D721Med (cell line): ENCODE measurements around the gene CENPF.

Experiments
- DNase-seq: peaks from one replicate; pipeline ENCODE4 v3.0.0; 2011; ENCODE audit warnings: low spot score; ENCODE audit not compliant: insufficient read length
- FAIRE-seq: peaks from 2 replicates; lab custom pipeline; 2011; peaks lifted over from hg19 to GRCh38; lab: Jason Lieb, UNC
- TF ChIP-seq, protein P1 (sequence below): IDR thresholded peaks from 2 replicates; pipeline ENCODE4 v1.5.1; 2012; ENCODE audit warnings: mild to moderate bottlenecking, control low read depth; ENCODE audit not compliant: insufficient read depth; ENCODE audit errors: missing control alignments

The CENPF gene

DNA sequence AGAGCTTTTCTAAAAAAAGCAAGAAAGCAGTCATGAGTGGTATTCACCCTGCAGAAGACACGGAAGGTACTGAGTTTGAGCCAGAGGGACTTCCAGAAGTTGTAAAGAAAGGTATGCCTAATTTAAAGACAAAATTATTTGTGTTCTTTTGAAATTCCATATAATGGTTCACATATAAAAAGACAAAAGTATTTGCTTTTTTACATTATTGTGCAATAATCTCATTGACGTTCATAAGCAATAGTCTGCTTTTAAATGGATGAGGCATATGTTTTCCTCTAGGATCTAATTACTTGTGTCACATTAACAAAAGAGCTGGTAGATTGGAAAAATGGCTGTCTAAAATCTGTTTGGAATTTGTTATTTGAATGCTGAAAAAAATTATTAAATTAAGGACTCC is 54.3 kb downstream of the CENPF start:
- DNase-seq, result no peak
- TF ChIP-seq, protein P1, sequence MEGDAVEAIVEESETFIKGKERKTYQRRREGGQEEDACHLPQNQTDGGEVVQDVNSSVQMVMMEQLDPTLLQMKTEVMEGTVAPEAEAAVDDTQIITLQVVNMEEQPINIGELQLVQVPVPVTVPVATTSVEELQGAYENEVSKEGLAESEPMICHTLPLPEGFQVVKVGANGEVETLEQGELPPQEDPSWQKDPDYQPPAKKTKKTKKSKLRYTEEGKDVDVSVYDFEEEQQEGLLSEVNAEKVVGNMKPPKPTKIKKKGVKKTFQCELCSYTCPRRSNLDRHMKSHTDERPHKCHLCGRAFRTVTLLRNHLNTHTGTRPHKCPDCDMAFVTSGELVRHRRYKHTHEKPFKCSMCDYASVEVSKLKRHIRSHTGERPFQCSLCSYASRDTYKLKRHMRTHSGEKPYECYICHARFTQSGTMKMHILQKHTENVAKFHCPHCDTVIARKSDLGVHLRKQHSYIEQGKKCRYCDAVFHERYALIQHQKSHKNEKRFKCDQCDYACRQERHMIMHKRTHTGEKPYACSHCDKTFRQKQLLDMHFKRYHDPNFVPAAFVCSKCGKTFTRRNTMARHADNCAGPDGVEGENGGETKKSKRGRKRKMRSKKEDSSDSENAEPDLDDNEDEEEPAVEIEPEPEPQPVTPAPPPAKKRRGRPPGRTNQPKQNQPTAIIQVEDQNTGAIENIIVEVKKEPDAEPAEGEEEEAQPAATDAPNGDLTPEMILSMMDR, result no peak
- FAIRE-seq, result no peak

DNA sequence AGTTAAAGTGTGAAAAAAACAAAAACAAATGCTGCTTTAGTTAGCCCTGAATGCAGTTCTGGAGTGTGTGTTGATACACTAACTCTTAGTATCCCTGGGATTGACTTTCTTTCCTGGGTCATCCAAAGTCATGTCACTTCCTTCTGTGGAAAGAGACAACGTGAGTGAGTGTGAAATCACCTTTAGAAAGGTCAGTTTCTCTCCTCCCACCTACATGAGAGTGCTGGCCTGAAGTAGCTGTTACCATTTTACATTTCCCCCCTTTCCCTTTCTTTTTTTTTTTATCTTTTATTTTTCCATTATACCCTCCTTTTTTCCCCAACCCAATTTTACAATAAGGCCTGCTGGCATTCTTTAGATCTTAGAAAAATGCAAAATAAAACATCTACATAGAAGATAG is 55.2 kb downstream of the CENPF start:
- FAIRE-seq, result no peak
- TF ChIP-seq, protein P1, result no peak
- DNase-seq, result no peak

DNA sequence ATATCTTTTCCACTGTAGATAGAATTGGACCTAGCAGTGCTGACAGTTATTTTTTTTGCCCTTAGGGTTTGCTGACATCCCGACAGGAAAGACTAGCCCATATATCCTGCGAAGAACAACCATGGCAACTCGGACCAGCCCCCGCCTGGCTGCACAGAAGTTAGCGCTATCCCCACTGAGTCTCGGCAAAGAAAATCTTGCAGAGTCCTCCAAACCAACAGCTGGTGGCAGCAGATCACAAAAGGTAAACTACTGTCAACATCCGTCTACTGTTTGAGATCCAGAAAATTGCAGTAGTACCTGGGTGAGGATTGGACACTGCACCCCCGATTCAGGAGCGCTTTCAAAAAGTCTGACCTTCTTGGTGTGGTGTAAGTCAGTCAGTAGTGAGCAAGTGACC is 55.8 kb downstream of the CENPF start:
- no peak for DNase-seq
- peak; percentile 72 for FAIRE-seq
- TF ChIP-seq, protein P1, result peak; percentile 44

DNA sequence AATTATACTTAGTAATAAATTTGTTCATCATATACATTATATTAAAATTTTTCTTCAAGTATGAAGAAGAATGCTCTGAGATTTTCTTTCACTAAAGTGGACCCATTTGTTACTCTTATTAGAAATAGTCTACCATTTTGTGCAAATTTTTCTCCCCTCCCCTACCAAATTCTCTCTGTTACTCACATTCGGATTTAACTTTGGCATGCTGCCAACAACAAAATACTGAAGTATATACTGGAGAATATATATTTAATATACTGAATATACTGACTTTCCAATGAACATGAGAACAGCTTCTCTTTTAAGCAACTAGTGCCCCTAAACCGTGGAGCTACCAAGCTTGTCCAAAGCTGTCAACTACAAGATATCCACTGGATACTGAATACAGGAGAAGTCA is 57.2 kb downstream of the CENPF start:
- FAIRE-seq (no peak), DNase-seq (no peak)
- TF ChIP-seq, protein P1, result no peak

DNA sequence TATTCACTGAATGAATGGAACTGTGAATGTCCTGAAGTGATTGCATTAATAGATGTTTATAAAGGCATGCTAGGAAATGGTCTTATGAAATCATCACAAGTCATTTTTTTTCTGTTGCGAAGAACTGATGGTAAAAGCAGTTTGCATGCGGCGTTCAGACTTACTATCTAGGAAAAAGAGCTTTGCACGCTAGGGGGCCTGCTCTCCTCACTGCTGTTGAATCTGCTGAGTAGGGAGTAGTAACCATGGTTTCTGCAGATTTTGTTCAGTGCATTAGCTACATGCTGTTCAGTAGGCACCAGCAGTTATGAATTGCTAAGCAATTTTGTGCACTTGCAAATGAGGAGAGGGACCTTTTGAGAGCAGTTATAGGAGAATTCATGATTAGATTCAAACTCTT is 57.9 kb downstream of the CENPF start:
- TF ChIP-seq, protein P1, result peak; percentile 25
- DNase-seq (no peak), FAIRE-seq (peak; percentile 67)

DNA sequence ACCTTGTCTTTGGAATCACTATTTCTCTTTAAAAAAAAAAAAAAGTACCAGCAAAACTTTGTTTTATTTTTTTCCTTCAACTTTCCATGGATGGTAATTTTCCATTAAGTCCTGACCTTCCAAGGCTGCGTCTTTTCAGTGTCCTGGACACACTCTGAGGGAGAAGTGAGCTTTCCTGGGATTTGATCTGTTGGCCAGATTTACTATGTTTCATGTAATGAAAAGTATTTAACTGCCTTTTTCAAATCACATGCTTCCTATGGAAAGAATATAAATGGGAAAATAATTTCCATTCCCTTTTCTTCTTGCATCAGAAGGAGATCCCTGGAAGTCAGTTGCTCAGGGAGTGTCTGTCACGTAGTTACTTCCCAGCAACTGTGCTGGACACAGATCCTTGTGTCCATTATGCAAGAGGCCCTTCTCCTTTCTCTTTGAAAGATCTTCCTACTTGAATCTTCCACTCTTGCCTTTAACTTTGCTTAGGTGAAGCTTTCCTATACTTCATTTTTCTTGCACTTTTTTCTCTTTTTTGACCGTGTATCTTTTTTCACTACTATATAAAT is 59.3 kb downstream of the CENPF start:
- no peak for FAIRE-seq
- DNase-seq, result no peak
- TF ChIP-seq, protein P1, result no peak

DNA sequence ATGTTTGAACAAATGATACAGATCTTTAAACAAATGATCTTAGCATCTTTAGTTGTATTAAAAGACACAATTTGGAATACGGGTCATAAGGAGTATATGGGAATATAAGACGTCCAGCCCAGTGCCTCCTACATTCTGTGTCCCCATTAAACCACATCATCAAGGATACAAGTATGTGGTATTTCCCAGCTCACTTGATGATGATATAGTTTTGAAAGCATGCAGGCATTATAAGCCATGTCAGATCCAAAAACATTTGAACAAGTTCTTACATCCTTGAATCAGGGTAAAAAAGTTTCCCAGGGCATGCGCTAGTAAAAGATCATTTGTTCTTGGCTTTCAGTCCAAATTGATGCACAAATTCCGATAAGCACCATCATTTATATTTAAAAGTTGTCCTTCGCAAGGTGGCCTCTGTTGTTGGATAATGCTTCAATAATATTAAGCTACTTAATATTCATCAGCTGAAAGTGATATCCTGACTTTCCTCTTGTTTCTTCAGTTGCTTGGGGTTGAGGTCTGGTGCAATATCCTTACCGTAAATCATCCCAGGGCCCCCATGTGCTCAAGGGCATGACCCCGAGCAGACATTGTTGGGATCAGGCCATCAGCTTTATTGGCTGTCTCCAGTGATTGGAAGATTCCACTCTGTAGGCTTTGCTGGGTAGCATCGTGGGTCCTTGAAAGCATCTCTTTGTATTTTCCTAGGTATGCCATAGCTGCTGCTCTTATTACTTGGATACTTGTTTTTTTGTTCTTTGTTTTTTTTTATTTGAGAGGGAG is 61.8 kb downstream of the CENPF start:
- FAIRE-seq (no peak), DNase-seq (no peak)
- TF ChIP-seq, protein P1, result no peak
